Testis (tissue), 3 donors: ENCODE measurements around the gene PSMB11. TPM values are rescaled to one million over a fixed set of nuclear protein-coding genes. Genes with fewer than 3 reads are reported as not detected.

Experiments used
- DNase-seq: peaks from one replicate; pipeline ENCODE4 v3.0.0-alpha.2; 2019
- H3K27ac ChIP-seq, 2 donors: fragments of 200-600 bp; sonication (generic); one replicate each; pipeline ENCODE4 v1.5.1; 2019
- H3K27me3 ChIP-seq: fragments of 200-600 bp; sonication (generic); one replicate; pipeline ENCODE4 v1.5.1; 2019
- H3K36me3 ChIP-seq: fragments of 200-600 bp; sonication (generic); one replicate; pipeline ENCODE4 v1.5.1; 2017; ENCODE audit warnings: low read depth; ENCODE audit errors: missing control alignments
- H3K4me1 ChIP-seq: fragments of 200-600 bp; sonication (generic); one replicate; pipeline ENCODE4 v1.5.1; 2019
- H3K4me3 ChIP-seq, 2 donors: fragments of 200-600 bp; sonication (generic); one replicate each; pipeline ENCODE4 v1.5.1; 2017 to 2019
- H3K9me3 ChIP-seq: fragments of 200-600 bp; sonication (generic); one replicate; pipeline ENCODE4 v1.5.1; 2017
- POLR2A ChIP-seq: fragments of 450-650 bp; IDR thresholded peaks from one replicate; pipeline ENCODE4 v1.6.1; 2017; ENCODE audit warnings: antibody characterized with exemption, mild to moderate bottlenecking, moderate library complexity
- WGBS, 2 donors: methylation state at CpG; one replicate each; pipeline ENCODE4 v1.1.5; 2018; 5-methylcytosine and 5-hydroxymethylcytosine counted together
- intact Hi-C: fragments of 100-400 bp; cut with DNase I; formaldehyde crosslinking; loops from one replicate; pipeline ENCODE4 v1.15.1; 2023; ENCODE audit warnings: low total_unique reads
- polyA plus RNA-seq: library from polyadenylated mRNA; stranded (reverse); fragments of 350-450 nt; fragmentation: Illumina TruSeq; extraction: RNeasy Lipid Tissue Mini Kit (QIAGEN cat#74804); gene quantifications from one replicate; pipeline ENCODE4 v1.2.3, GENCODE V29; 2014; ENCODE audit warnings: low read depth, low replicate concordance; ENCODE audit not compliant: insufficient read depth
- total RNA-seq, 2 donors: library from RNA; depleted of rRNA; stranded (reverse); fragments of >200 nt; gene quantifications; one replicate each; pipeline ENCODE4 v1.2.3, GENCODE V29; 2016
- TF ChIP-seq, protein P1 (sequence below), 3 experiments: fragments of 450-650 bp in 2 of 3; fragments of 200-600 bp in 1 of 3; sonication (generic) in 1 of 3; IDR thresholded peaks; one replicate each; pipeline ENCODE4 v1.5.1; 2016 to 2019; ENCODE audit warnings: antibody characterized with exemption in 3 of 3, mild to moderate bottlenecking in 2 of 3, moderate library complexity in 1 of 3

Gene PSMB11
- total and polyA plus RNA-seq, 3 donors from 2014 or later, result 0.12 to 0.31 (median 0.20) TPM

DNA sequence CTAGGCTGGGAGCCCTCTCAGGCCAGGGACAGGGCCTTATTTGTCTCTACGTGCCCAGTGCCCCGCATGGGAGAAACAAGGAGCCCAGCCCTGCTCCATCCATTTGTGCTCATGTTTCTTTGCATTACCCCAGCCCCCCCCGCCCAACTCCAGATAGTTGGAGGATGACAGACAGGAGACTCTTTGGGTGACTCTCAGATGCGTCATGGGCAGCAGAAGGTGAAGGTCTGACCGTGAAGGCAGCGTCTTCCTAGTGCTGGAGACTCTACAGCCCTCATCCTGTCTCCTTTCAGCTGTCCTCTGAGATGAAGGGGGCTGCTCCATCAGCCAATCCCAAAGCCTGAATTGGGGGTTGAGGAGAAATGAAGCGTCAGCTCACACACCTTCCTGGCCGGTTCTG lies 283 bp upstream of the PSMB11 start:
- Histone ChIP-seq H3K4me3 (no peak overlapping the region), H3K36me3 (no peaks in the 10 kb centered on the region), H3K9me3 (no peaks in the 10 kb centered on the region), H3K27ac (no peak overlapping the region), H3K27me3 (no peaks in the 10 kb centered on the region), H3K4me1 (no peaks in the 10 kb centered on the region)
- no peak for DNase-seq
- no peak for TF ChIP-seq POLR2A
- TF ChIP-seq, protein P1, sequence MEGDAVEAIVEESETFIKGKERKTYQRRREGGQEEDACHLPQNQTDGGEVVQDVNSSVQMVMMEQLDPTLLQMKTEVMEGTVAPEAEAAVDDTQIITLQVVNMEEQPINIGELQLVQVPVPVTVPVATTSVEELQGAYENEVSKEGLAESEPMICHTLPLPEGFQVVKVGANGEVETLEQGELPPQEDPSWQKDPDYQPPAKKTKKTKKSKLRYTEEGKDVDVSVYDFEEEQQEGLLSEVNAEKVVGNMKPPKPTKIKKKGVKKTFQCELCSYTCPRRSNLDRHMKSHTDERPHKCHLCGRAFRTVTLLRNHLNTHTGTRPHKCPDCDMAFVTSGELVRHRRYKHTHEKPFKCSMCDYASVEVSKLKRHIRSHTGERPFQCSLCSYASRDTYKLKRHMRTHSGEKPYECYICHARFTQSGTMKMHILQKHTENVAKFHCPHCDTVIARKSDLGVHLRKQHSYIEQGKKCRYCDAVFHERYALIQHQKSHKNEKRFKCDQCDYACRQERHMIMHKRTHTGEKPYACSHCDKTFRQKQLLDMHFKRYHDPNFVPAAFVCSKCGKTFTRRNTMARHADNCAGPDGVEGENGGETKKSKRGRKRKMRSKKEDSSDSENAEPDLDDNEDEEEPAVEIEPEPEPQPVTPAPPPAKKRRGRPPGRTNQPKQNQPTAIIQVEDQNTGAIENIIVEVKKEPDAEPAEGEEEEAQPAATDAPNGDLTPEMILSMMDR (IDR thresholded peaks at IDR 0.05), result no peak
- WGBS, 2 donors, result 82 to 88% methylated on average over 8 of the region's 8 CpGs
- intact Hi-C loops, result no loop called here

DNA sequence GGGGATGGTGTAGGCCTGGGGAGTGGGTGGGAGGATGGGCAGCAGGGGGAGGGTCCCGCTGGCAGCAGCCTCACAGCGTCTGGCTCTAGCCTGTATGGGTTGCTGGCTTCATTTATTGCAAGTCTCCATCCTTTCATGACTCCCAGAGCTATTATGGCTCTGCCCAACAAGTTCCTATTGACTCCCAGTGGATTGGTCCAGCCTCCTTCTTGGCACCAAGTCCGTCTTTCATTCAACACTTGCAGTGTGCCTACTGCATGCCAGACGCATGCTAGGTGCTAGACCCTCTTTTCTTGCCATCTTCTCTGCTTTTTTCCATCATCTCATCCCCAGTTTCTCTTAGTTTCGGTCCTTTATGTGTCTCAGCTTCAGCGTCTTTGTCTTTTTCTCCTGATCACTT lies 1.1 kb downstream of the PSMB11 start:
- WGBS, 2 donors, result 84 to 94% methylated on average over 6 of the region's 6 CpGs
- Histone ChIP-seq H3K4me1 (no peaks in the 10 kb centered on the region), H3K27me3 (no peaks in the 10 kb centered on the region), H3K27ac (no peak overlapping the region), H3K9me3 (no peaks in the 10 kb centered on the region), H3K4me3 (no peak overlapping the region), H3K36me3 (no peaks in the 10 kb centered on the region)
- DNase-seq, result no peak
- TF ChIP-seq, protein P1 (IDR thresholded peaks at IDR 0.05), result no peak
- no peak for TF ChIP-seq POLR2A
- intact Hi-C loops, result no loop called here

DNA sequence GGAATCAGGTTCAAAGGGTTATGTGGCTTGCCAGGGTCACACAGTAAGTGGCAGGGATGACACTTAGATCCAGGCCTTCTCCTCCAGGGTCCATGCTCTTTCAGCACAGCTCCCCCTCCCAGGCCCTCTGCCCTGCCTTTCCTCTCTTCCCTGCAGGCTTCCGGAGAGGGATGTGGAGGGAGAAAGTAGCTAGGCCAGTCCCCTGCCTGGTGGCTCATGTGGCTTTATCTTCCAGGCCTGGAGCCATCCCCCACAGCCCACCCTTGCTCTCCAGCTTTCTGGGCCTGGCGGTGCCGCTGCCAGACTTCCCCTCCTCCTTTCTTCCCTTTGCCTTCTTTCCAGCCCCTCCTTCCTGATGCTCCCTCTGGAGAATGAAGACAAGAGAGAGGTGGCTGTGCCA lies 1.7 kb downstream of the PSMB11 start:
- Histone ChIP-seq H3K27me3 (no peaks in the 10 kb centered on the region), H3K4me1 (no peaks in the 10 kb centered on the region), H3K4me3 (no peak overlapping the region), H3K27ac (no peak overlapping the region), H3K9me3 (no peaks in the 10 kb centered on the region), H3K36me3 (no peaks in the 10 kb centered on the region)
- intact Hi-C loops, result no loop called here
- TF ChIP-seq, protein P1 (IDR thresholded peaks at IDR 0.05), result no peak
- no peak for TF ChIP-seq POLR2A
- no peak for DNase-seq
- WGBS, 2 donors, result 64 to 71% methylated on average over 3 of the region's 3 CpGs

DNA sequence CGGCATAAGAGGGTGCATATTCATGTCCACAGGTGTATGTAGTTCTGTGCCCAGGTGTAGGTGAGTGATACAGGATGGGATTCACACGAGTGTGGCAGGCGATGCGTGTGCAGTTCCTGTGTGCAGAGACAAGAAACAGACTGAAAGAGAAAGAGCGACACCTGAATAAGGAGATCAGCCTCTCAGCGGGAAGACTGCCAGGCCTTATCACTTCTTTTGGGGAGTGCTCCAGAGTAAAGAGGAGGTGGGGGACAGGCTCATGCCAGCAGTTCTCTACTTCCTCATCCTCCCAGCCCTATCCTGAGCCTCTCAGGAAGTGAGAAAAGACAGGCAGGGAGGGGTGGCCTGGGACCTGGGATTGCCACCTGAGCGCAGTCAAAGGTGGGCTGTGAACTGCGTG lies 2.8 kb downstream of the PSMB11 start:
- no peaks in the 10 kb centered on the region for H3K27me3 ChIP-seq
- H3K27ac ChIP-seq, result no peak overlapping the region
- H3K4me1 ChIP-seq, result no peaks in the 10 kb centered on the region
- H3K4me3 ChIP-seq, result no peak overlapping the region
- WGBS, 2 donors, result 81 to 82% methylated on average over 8 of the region's 8 CpGs
- no peaks in the 10 kb centered on the region for H3K36me3 ChIP-seq
- no peak for DNase-seq
- no peak for TF ChIP-seq POLR2A
- TF ChIP-seq, protein P1 (IDR thresholded peaks at IDR 0.05), result no peak
- H3K9me3 ChIP-seq, result no peaks in the 10 kb centered on the region
- intact Hi-C loops, result no loop called here
